Peyer's patch (tissue), 4 donors: ENCODE measurements around the gene NLRC3.

Experiments
- POLR2A ChIP-seq, 2 donors: fragments of 450-650 bp; IDR thresholded peaks; one replicate each; pipeline ENCODE4 v1.5.1; 2017; ENCODE audit warnings: antibody characterized with exemption in 2 of 2, mild to moderate bottlenecking in 2 of 2, moderate library complexity in 2 of 2
- TF ChIP-seq, protein P1 (sequence below), 6 experiments: fragments of 450-650 bp in 4 of 6; fragments of 200-600 bp in 2 of 6; sonication (generic) in 1 of 6; IDR thresholded peaks; one replicate each; pipeline ENCODE4 v1.5.1; 2017 to 2019; ENCODE audit warnings: antibody characterized with exemption in 6 of 6, mild to moderate bottlenecking in 3 of 6, moderate library complexity in 1 of 6

DNA sequence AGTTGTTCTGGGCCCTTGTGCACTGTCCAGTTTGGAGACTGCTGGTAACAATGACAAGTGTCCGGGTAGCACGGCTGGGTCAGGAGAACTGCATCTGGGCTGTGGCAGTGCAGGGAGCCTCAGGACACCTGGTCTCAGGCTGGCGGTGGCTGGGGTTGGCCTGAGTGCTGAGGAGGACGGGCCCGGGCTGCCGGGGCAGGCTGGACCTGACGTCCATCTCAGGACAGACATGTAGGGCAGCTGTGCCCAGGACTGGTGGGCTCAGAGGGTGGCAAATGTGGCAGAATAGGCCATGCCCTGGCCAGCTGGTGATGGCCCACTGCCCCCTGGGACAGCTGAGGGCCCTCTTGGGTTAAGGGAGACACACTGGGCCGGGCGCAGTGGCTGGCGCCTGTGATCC is 4.2 kb upstream of the NLRC3 start:
- TF ChIP-seq, protein P1, sequence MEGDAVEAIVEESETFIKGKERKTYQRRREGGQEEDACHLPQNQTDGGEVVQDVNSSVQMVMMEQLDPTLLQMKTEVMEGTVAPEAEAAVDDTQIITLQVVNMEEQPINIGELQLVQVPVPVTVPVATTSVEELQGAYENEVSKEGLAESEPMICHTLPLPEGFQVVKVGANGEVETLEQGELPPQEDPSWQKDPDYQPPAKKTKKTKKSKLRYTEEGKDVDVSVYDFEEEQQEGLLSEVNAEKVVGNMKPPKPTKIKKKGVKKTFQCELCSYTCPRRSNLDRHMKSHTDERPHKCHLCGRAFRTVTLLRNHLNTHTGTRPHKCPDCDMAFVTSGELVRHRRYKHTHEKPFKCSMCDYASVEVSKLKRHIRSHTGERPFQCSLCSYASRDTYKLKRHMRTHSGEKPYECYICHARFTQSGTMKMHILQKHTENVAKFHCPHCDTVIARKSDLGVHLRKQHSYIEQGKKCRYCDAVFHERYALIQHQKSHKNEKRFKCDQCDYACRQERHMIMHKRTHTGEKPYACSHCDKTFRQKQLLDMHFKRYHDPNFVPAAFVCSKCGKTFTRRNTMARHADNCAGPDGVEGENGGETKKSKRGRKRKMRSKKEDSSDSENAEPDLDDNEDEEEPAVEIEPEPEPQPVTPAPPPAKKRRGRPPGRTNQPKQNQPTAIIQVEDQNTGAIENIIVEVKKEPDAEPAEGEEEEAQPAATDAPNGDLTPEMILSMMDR (IDR thresholded peaks at IDR 0.05) = no peak
- TF ChIP-seq POLR2A (IDR thresholded peaks at IDR 0.05) = no peak
